HepG2 (cell line): ENCODE data around the gene GNGT2. TPM values are rescaled to one million over a fixed set of nuclear protein-coding genes. Genes with fewer than 3 reads are reported as not detected.

Experiments used
- ATM ChIP-seq: fragments of 450-650 bp; IDR thresholded peaks from 2 replicates; pipeline ENCODE4 v1.7.1; 2017; ENCODE audit warnings: mild to moderate bottlenecking, borderline replicate concordance
- ETV6 ChIP-seq: sonication (generic); formaldehyde crosslinking; conservative IDR thresholded peaks from 2 replicates; pipeline ENCODE4 v1.4.0; 2020; ENCODE audit warnings: missing genetic modification reagents
- FLYWCH1 ChIP-seq: sonication (generic); formaldehyde crosslinking; IDR thresholded peaks from 2 replicates; pipeline ENCODE4 v1.8.1; 2023; ENCODE audit warnings: mild to moderate bottlenecking, missing genetic modification reagents
- IRX3 ChIP-seq: sonication (generic); formaldehyde crosslinking; IDR thresholded peaks from 2 replicates; pipeline ENCODE4 v1.8.1; 2023; ENCODE audit warnings: mild to moderate bottlenecking, low read depth, missing genetic modification reagents, borderline replicate concordance
- MLLT10 ChIP-seq: sonication (generic); formaldehyde crosslinking; IDR thresholded peaks from 2 replicates; pipeline ENCODE4 v1.4.0; 2020; ENCODE audit warnings: missing genetic modification reagents
- NR2F1 ChIP-seq, 2 experiments: fragments of 450-650 bp in 1 of 2; formaldehyde crosslinking in 1 of 2; IDR thresholded peaks; 2 replicates each; pipeline versions ENCODE4 v1.5.0 to v1.6.1; 2016 to 2020; ENCODE audit warnings: mild to moderate bottlenecking in 1 of 2, missing compliant biosample characterization in 1 of 2, missing genetic modification reagents in 1 of 2, moderate library complexity in 1 of 2
- SMAD9 ChIP-seq: sonication (generic); formaldehyde crosslinking; IDR thresholded peaks from 2 replicates; pipeline ENCODE4 v1.5.1; 2020; ENCODE audit warnings: mild to moderate bottlenecking, missing genetic modification reagents
- SMARCE1 ChIP-seq: fragments of 450-650 bp; IDR thresholded peaks from 2 replicates; pipeline ENCODE4 v1.6.1; 2017; ENCODE audit warnings: borderline replicate concordance
- SYNCRIP ChIP-seq: fragments of 200-400 bp; formaldehyde crosslinking; IDR thresholded peaks from 2 replicates; pipeline ENCODE4 v1.6.1; 2018; ENCODE audit warnings: mild to moderate bottlenecking, low read depth, low read length; ENCODE audit not compliant: insufficient read depth
- ZNF615 ChIP-seq: sonication (generic); formaldehyde crosslinking; IDR thresholded peaks from 2 replicates; pipeline ENCODE4 v1.5.0; 2020; ENCODE audit warnings: mild to moderate bottlenecking, missing genetic modification reagents, borderline replicate concordance
- ZNF619 ChIP-seq: sonication (generic); formaldehyde crosslinking; IDR thresholded peaks from 2 replicates; pipeline ENCODE4 v1.4.0; 2020; ENCODE audit warnings: mild to moderate bottlenecking, missing genetic modification reagents
- ZNF646 ChIP-seq: sonication (generic); formaldehyde crosslinking; IDR thresholded peaks from 2 replicates; pipeline ENCODE4 v1.9.0; 2021; ENCODE audit warnings: mild to moderate bottlenecking, missing genetic modification reagents
- ZNF747 ChIP-seq: sonication (generic); formaldehyde crosslinking; IDR thresholded peaks from 2 replicates; pipeline ENCODE4 v1.8.1; 2023; ENCODE audit warnings: missing genetic modification reagents, mild to moderate bottlenecking, borderline replicate concordance
- polyA plus RNA-seq, 8 experiments: library from polyadenylated mRNA; depleted of rRNA in 3 of 8; stranded (reverse) in 7 of 8; unstranded in 1 of 8; fragments of >200 nt; fragmentation: Illumina TruSeq in 4 of 8; extraction: Trizol in 4 of 8; gene quantifications; 2 replicates each; pipeline versions ENCODE4 v1.2.1 to v1.2.3, GENCODE V29; 2011 to 2016; ENCODE audit warnings: low read depth in 4 of 8, missing spikeins in 1 of 8, mixed read lengths in 1 of 8; ENCODE audit not compliant: insufficient read depth in 1 of 8
- total RNA-seq, 5 experiments: library from RNA; depleted of rRNA; stranded (reverse); fragments of >200 nt; fragmentation: Illumina TruSeq; extraction: Trizol; gene quantifications; 2 replicates each; pipeline ENCODE4 v1.2.3, GENCODE V29; 2016; ENCODE audit warnings: low read depth in 1 of 5
- TF ChIP-seq, protein P1 (sequence below): sonication (generic); formaldehyde crosslinking; IDR thresholded peaks from 2 replicates; pipeline ENCODE4 v1.5.1; 2020; ENCODE audit warnings: mild to moderate bottlenecking, missing genetic modification reagents
- TF ChIP-seq, protein P2 (sequence below): IDR thresholded peaks from 2 replicates; pipeline ENCODE4 v1.4.0; 2020; ENCODE audit warnings: mild to moderate bottlenecking, missing genetic modification reagents

GNGT2 gene
- total and polyA plus RNA-seq, 2 of the 13 experiments (the other 11 are each of a cell fraction or from before 2014, with no cell fraction given): not detected

- no peak for TF ChIP-seq ZNF646
- TF ChIP-seq ZNF615: no peak
- no peak for TF ChIP-seq ATM
- no peak for TF ChIP-seq ETV6 (CRISPR knock-in tag)
- no peak for TF ChIP-seq SYNCRIP
- TF ChIP-seq, protein P1, sequence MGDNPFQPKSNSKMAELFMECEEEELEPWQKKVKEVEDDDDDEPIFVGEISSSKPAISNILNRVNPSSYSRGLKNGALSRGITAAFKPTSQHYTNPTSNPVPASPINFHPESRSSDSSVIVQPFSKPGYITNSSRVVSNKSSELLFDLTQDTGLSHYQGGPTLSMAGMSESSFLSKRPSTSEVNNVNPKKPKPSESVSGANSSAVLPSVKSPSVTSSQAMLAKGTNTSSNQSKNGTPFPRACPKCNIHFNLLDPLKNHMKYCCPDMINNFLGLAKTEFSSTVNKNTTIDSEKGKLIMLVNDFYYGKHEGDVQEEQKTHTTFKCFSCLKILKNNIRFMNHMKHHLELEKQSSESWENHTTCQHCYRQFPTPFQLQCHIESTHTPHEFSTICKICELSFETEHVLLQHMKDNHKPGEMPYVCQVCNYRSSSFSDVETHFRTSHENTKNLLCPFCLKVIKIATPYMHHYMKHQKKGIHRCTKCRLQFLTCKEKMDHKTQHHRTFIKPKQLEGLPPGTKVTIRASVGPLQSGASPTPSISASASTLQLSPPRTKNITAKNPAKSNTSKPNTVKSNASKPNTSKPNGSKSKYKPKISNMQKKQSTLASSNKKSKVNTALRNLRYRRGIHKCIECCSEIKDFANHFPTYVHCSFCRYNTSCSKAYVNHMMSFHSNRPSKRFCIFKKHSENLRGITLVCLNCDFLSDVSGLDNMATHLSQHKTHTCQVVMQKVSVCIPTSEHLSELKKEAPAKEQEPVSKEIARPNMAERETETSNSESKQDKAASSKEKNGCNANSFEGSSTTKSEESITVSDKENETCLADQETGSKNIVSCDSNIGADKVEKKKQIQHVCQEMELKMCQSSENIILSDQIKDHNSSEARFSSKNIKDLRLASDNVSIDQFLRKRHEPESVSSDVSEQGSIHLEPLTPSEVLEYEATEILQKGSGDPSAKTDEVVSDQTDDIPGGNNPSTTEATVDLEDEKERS (CRISPR knock-in tag): no peak
- no peak for TF ChIP-seq FLYWCH1
- no peak for TF ChIP-seq ZNF619 (CRISPR knock-in tag)
- TF ChIP-seq, protein P2, sequence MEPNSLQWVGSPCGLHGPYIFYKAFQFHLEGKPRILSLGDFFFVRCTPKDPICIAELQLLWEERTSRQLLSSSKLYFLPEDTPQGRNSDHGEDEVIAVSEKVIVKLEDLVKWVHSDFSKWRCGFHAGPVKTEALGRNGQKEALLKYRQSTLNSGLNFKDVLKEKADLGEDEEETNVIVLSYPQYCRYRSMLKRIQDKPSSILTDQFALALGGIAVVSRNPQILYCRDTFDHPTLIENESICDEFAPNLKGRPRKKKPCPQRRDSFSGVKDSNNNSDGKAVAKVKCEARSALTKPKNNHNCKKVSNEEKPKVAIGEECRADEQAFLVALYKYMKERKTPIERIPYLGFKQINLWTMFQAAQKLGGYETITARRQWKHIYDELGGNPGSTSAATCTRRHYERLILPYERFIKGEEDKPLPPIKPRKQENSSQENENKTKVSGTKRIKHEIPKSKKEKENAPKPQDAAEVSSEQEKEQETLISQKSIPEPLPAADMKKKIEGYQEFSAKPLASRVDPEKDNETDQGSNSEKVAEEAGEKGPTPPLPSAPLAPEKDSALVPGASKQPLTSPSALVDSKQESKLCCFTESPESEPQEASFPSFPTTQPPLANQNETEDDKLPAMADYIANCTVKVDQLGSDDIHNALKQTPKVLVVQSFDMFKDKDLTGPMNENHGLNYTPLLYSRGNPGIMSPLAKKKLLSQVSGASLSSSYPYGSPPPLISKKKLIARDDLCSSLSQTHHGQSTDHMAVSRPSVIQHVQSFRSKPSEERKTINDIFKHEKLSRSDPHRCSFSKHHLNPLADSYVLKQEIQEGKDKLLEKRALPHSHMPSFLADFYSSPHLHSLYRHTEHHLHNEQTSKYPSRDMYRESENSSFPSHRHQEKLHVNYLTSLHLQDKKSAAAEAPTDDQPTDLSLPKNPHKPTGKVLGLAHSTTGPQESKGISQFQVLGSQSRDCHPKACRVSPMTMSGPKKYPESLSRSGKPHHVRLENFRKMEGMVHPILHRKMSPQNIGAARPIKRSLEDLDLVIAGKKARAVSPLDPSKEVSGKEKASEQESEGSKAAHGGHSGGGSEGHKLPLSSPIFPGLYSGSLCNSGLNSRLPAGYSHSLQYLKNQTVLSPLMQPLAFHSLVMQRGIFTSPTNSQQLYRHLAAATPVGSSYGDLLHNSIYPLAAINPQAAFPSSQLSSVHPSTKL (CRISPR knock-in tag): peak; percentile 8; the same call in 1 of the 2 replicates
- TF ChIP-seq SMAD9 (CRISPR knock-in tag): no peak
- TF ChIP-seq IRX3 (CRISPR knock-in tag): no peak
- no peak for TF ChIP-seq ZNF747 (CRISPR knock-in tag)
- TF ChIP-seq SMARCE1: no peak
- no peak for TF ChIP-seq MLLT10 (CRISPR knock-in tag)
- TF ChIP-seq NR2F1 (CRISPR knock-in tag; IDR thresholded peaks at IDR 0.05): no peak
Observed at GRCh38 chr17:49230636-49231562, 20.5 kb upstream of the GNGT2 start, which contains the start of gene PHOSPHO1 (continued).
